HG03439 (cell line): ENCODE data around the gene CCDC148.

Source experiments
- ATAC-seq: cut with Tn5 transposase; IDR thresholded peaks from one replicate; pipeline ENCODE4 v1.9.1; 2021; ENCODE audit warnings: mild to moderate bottlenecking, moderate library complexity; ENCODE audit not compliant: unreplicated experiment

The CCDC148 gene

GRCh38 chr2:158456309-158457066 lies at the start of gene CCDC148, which contains the start of gene PKP4:
TSS of gene CCDC148 (minus strand) at chr2:158456753. CDS start at chr2:158456439, 314 bp downstream.
TSS of gene PKP4 (plus strand) at chr2:158456952. CDS start at chr2:158533185, 76,233 bp downstream.
- peak; percentile 96 for ATAC-seq

- ATAC-seq, result no peak
These were observed 48.9 kb upstream of the CCDC148 start for GRCh38 chr2:158505448-158505934.

- no peak for ATAC-seq
These were observed 47.5 kb upstream of the CCDC148 start for GRCh38 chr2:158504088-158504487.

GRCh38 chr2:158502974-158503373 lies 46.4 kb upstream of the CCDC148 start:
- no peak for ATAC-seq

GRCh38 chr2:158501301-158501700 lies 44.7 kb upstream of the CCDC148 start:
- ATAC-seq, result no peak

GRCh38 chr2:158500333-158500732 lies 43.8 kb upstream of the CCDC148 start:
- ATAC-seq, result no peak

GRCh38 chr2:158499383-158499782 lies 42.8 kb upstream of the CCDC148 start:
- no peak for ATAC-seq

GRCh38 chr2:158498749-158499136 lies 42.2 kb upstream of the CCDC148 start:
- ATAC-seq, result no peak

GRCh38 chr2:158498043-158498748 lies 41.6 kb upstream of the CCDC148 start:
- ATAC-seq, result no peak

- no peak for ATAC-seq
These were observed 40.9 kb upstream of the CCDC148 start for GRCh38 chr2:158497486-158497885.

- ATAC-seq, result no peak
These were observed 40.4 kb upstream of the CCDC148 start for GRCh38 chr2:158496986-158497385.

- no peak for ATAC-seq
These were observed 38.6 kb upstream of the CCDC148 start for GRCh38 chr2:158495175-158495574.

- ATAC-seq, result no peak
These were observed 36.9 kb upstream of the CCDC148 start for GRCh38 chr2:158493458-158493857.

GRCh38 chr2:158491072-158491471 lies 34.5 kb upstream of the CCDC148 start:
- ATAC-seq, result no peak

- ATAC-seq, result no peak
These were observed 33.0 kb upstream of the CCDC148 start for GRCh38 chr2:158489366-158490112.

GRCh38 chr2:158488442-158489216 lies 32.1 kb upstream of the CCDC148 start:
- ATAC-seq, result no peak

- ATAC-seq, result no peak
These were observed 30.9 kb upstream of the CCDC148 start for GRCh38 chr2:158487419-158487818.

- no peak for ATAC-seq
These were observed 30.4 kb upstream of the CCDC148 start for GRCh38 chr2:158486970-158487325.

- ATAC-seq, result no peak
These were observed 29.8 kb upstream of the CCDC148 start for GRCh38 chr2:158486150-158486969.
